IPS DF 4.7 (cell line): ENCODE measurements around the gene TMEM143.
"Not testable (repeated sequence)": the region's sequence is repeated elsewhere in the genome, so short reads cannot be mapped to it uniquely, and the experiment has no call there.

ENCODE experiments used
- DNase-seq: peaks from one replicate; pipeline ENCODE4 v3.0.0-alpha.2; 2013; ENCODE audit warnings: low spot score; ENCODE audit errors: extremely low read depth

The TMEM143 gene

DNA sequence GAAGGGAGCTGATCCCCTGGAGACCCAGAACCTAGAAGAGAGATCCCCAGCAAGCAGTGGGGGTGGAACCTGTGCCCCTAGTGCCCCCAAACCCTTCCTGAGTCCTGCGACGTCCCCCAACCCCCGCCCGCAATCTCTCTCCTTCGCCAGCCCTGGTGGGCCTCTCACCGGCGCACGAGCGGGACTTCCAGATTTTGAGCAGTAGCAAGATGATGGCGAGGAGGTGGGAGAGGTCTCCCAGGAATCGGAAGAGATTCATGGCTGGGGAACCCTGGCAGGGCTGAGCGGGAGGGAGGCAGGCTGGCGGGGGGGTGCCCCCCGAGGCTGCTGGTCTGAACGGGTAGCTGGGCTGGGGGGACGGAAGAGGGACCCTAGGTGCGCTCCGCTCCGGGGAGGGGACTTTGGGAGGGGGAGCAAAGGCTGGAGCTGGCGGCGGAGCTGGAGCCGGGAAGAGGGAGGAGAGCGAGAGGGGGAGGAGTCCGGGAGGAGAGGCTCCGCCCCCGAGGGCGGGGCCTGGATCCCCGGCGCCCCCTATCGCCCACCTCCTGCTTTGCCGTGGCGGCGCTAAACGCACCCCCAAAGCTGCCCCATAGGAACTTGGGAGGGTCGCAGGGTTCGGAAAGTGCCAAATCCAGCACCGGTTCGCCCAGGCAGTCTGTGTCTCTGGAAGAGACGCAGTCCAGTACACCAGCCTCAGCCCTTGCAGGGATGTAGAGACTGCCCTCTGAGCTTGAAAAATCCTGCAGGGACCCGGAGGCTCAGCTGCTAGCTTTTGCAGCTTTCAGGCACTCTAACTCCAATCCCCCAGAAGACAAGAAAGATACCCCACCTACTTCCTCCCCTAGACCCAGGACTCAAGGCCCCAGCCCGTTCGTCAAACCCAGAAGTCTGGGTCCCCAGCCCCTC is 27.6 kb upstream of the TMEM143 start, which contains the start of gene KDELR1:
Gene KDELR1 (minus strand): TSS at position 452 of the 906 bp plus-strand sequence. CDS start 193 bp downstream, at position 259.
- no peak for DNase-seq

DNA sequence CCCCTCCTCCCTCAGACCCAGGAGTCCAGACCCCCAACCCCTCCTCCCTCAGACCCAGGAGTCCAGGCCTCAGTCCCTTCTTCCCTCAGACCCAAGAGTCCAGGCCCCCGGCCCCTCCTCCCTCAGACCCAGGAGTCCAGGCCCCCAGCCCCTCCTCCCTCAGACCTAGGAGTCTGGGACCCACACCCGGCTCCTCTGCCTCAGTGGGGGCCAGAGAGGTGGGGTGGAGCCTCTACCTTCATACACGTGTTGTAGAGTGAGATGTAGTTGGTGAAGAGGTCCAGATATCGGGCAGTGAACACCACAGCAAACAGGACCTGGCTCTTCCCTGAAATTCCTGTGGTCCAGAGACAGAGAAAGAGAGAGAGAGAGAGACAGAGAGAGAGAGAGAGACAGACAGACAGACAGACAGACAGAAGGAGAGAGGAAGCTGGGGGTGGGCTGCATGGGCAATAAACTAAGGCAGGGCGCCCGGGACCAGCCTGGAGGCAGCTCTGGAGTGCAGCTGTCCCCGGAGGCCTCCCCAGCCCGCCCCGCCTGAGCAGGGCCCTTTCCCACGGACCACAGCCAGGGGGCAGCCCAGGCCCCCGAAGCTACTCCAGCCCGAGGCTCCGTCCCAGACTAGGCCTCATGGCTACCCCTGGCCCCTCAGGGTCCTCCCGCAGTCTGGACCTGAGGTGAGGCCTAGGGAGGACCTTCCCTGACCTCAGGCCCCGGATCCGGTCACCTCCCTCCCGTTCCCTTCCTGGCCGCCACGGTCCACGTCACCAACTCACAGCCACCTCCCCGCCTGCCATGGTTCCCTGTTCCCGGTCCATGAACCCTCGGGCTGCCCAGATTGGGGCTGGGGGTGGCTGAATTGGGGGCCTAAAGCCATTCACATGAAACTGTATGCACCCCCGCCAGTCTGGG is 26.7 kb upstream of the TMEM143 start:
- no peak for DNase-seq

DNA sequence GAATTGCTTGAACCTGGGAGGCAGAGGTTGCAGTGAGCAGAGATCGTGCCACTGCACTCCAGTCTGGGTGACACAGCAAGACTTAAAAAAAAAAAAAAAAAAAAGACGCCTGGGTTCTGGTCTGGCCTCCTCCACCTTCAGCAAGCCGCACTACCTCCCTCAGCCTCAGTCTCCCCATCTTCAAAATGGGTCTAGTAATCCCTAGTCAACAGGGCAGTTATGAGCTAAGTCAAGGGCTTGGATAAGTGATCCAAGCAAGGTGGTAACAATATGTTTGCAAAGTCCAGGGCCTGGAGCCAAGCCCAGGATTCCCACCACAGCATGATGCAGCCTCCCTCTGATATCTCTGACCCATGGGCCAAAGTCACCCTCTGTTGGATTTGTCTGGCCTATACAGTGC is 23.2 kb upstream of the TMEM143 start:
- DNase-seq: no peak

DNA sequence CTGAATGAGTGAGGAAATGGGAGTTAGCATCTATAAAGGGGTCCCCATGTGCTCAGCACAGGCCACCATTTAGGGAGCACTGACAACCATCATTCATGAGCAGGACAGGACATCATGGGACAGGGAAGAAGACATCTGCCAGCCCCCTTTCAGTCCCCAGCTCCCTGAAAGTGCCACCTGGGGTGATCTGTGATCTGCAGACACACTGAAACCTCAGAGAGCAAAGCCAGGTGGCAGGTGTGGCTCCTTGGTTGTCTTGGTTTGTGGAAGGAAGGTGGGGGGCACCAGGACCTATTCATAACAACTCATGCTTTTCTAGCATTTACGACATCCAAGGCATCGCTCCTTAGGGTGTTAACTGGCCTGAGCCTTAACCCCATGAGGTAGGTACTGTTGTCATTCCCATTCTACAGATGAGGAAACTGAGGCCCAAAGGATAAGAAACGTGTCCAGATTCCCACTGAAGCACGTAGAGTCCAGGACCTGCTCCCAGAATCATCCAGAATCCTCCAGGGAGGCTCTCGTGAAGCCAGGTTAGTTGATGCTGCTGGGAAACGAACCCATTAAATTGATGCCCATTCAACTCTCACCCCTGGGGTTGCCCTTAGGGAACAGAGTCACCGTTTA is 21.8 kb upstream of the TMEM143 start:
- no peak for DNase-seq

DNA sequence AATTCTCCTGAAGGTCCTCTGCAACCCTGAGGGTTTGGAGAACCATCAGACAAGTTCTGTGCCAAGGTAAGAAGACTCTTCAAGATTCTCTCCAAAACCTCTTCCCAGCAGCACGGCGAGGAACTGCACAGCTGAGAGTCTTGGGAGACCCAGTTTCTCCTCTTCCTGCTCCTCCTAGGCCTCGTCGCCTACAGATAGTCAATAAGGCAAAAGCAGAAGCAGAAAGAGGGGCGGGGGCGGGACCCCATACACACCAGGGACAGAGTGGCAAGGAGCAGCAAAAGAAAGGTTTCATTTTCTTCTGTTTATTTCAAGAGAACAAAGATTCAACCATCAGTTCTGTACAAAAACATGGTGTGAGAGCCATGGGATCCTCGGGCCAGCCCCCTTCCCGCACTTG is 18.5 kb upstream of the TMEM143 start:
- DNase-seq: no peak

DNA sequence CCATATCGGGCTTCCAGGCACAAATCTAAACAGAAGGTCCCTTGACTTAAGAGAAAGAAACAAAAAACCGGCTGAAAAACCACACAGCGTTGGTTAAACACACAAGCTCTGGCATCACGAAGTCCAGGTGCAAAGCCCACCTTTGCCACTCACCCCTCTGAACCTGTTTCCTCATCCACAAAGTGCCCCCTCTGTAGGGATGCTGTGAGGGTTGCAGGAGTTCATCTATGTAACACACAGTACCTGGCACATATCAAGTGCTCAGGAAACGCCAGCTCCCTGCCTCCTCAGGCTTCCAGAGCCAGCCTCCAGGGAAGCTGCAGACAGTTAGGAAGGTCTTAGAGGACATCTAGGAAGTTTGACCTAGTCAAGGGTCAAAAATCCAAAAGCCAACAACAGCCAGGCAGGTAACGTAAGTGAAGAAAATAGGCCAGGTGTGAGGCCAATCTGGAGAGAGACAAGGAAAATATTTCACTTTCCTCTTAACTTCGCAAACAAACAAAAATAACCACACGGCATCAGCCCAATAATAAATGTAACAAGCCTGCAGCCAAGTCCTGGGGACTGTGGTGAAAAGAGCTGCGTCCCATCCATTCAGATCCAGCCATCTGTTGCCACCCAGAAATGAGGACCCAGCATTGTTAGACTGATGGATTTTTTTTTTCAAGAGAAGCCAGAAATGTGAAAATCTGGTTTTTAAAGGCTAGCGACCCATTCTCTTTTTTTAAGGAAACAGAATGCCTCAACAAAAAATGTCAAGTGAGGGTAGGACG is 17.6 kb upstream of the TMEM143 start:
- no peak for DNase-seq

DNA sequence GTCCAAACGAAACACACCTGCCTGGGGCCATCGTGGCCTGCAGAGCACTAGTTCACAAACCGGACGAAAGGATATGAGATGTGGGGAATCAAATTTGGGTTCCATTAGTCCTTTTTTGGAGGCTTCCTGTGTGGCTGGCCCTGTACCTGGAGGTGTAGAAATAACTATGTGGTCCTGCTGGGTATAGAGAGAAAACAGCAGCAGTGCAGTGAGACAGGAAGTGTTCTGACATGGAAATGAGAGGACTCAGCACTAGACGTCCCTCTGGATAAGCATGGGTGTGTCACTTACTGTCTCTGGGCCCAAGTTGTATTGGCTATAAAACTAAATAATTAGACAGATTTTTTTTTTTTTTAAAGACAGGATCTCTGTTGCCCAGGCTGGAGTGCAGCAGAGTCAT is 15.3 kb upstream of the TMEM143 start:
- DNase-seq: no peak

DNA sequence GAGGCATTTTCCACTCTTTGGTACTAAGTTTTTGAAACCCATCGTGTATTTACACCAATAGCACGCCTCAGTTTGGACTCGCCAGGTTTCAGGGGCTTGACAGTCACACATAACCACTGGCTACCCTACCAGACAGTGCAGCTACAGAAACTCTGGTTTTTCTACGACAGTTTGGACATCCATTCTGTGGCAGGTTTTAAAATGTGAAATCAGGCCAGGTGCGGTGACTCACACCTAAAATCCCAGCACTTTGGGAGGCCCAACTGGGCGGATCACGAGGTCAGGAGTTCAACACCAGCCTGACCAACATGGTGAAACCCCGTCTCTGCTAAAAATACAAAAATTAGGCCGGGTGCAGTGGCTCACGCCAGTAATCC is 14.4 kb upstream of the TMEM143 start:
- no peak for DNase-seq

DNA sequence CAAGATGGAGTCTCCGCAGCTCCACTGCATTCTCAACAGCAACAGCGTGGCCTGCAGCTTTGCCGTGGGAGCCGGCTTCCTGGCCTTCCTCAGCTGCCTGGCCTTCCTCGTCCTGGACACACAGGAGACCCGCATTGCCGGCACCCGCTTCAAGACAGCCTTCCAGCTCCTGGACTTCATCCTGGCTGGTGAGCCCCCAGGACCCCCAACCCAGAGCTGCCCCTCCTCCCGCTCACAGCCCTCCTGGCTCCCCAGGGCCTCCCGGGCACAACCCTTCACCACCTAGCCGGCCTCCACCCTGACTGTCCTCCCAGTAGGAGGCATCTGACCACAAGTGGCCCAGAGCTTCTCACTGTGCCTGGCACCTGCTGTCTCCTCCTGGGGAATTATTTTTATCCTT is 9.8 kb upstream of the TMEM143 start:
- DNase-seq: no peak

DNA sequence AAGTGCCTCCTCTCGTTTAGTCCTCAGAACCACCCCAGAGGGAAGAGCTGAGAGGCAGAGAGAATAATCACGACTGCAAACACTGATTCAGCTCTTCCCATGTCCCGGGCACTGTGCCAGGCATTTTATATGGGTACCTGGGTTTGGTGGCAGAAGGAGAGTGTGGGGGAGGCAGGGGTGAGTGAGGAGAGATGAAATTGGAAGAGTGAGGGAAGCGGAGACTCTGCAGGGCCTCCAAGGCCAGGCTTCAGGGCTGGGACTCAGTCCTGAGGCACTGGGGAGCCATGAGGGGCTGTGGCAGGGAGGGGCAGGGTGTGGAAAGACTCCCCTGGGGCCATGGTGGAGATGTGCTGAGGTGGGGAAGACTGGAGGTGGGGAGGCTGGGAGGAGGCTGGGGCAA is 9.2 kb upstream of the TMEM143 start:
- no peak for DNase-seq

DNA sequence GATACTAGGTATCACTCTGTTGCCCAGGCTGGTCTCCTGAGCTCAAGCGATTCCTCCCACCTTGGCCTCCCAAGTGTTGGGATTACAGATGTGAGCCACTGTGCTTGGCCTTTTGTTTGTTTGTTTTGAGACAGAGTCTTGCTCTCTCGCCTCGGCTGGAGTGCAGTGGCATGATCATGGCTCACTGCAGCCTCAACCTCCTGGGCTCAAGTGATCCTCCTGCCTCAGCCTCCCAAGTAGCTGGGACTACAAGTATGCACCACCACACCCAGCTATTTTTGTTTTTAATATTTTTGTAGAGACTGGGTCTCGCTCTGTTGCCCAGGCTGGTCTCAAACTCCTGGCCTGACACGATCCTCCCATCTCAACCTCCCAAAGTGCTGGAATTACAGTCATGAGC is 8.0 kb upstream of the TMEM143 start:
- not testable (repeated sequence) for DNase-seq

DNA sequence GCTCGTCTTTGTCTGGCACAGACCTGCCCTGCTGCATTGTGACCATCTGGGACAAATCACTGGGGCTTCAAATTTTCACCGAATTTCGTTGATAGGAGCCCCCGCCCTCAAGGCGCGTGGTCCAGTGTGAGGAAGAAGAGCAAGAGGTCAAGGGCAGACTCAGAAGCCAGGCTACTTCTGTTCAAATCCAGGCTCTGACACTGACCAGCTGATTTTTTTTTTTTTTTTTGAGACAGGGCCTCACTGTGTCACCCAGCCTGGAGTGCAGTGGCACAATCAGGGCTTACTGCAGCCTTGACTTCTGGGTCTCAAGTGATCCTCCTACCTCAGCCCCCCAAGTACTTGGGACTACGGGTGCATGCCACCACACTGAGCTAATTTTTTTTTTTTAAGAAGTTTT is 7.6 kb upstream of the TMEM143 start:
- DNase-seq: no peak

DNA sequence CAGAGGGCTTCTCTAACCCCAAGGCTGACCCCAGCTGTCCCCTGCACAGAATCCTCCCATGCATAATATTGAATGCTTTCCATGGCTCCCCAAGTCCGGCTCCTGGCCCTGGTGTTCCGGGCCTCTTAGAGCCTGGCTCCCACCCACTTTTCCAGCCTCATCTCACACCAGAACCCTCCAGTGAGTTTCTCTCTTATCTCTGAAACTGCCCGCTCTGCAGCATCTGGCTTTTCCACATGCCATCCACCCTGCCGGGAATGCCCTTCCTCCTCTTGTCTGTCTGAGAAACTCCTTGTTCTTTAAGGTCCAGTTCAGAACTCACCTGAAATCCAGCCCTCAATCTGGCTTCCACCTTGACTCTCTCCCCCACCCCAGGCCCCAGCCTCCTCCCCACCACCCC is 7.2 kb upstream of the TMEM143 start:
- no peak for DNase-seq

DNA sequence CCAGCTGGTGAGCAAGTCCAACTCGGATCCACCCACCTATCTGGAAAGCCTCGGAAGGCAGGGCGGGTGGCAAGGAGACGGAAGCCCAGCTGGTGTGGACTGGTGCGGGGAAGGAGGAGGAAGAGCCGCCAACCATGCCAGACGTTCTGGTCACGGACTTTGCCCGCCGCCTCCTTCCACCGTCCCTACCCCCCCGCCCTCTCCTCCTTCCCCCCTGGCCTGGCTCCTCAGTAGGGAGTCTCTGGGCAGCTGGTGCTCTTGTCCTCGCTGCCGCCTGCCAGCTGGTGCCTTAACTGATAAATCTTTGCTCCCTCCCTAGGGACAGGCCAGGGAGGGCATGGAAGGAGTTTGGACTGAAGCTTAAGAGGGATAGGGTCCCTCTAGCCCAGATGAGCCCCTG is 5.2 kb upstream of the TMEM143 start:
- DNase-seq: no peak

DNA sequence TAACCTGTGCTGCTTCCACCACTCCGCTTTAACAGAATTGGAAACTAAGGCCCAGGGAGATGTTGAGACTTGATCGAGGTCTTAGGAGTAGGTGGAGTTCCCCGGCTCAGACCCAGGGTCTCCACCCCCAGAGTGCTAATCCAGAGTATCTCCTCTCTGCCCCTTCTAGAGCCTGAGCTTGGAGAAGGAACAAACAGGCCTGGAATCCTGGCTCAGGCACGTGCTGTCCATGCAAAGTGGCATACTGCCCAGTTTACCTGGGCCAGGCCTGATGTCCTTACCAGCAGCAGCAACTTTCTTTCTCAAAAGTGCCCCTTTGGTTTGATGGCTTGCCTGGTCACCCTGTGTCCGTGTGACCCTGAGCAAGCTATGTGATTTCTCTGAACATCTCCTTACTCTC is 4.1 kb upstream of the TMEM143 start:
- DNase-seq: no peak

DNA sequence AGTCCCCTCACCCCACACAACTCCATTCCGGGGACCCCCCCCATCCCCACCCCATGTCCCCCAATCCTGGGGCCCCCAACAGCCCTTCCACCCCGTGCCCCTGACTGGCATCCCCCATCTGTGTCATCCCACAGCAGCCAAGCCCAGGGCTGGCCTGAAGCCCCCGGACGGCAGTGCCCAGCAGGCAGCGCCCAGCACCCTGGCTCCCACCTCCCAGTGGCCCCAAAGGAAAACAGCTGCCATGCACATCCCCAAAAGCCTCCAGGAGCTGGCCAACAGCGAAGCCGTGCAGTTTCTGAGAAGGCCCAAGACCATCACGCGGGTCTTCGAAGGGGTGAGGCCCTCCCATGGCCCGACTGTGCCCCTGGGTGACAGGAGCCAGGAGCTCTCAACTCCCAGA is 1.9 kb upstream of the TMEM143 start:
- DNase-seq: no peak

DNA sequence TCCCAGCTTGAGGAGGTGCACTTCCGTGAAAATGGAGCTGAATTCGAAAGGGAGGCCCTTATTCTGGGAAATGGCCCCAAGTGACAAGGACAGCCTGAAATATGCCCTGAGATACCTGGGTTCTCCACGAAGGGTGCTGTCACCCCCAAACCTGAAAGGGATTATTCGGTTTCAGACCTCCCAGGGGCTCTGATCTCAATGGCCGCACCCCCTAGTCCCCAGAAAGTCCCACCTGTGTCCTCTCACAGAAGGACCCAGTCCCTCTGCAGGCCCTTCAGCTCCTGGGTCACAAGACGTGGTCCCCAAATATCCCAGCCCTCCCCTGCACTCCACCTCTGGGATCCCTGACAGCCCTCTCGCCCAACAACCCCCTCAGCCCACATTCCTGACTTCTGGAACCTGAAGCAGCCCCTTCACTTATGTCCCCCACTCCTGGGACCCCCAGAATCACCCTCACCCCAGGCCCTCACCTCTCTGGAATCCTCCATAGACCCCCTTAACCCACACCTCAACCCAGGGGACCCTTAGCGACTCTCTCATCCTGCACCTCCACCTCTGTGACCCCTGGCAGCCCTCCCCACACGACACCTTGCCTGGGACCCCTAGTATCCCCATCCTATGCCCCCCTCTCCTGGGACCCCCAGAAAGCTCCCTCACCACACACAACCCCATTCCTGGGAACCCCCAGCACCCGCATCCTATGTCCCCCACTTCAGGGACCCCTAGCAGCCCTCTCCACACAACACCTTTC is 1.0 kb upstream of the TMEM143 start:
- no peak for DNase-seq

DNA sequence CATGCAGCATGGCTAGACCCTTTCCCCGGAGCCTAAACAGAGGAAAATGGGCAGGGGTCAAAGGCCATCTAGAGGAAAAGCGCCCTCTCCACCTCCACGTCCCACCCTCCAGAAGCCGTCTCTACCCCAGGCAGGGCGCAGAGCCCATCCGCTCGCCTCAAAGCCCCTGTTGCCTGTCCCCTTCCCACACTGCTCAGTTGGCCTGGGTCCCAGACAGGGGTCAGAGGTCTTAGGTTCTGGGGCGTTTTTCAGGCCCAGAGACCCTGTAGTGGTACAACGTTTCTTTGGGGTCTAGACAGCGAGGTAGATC is 285 bp downstream of the TMEM143 start:
- DNase-seq: no peak

DNA sequence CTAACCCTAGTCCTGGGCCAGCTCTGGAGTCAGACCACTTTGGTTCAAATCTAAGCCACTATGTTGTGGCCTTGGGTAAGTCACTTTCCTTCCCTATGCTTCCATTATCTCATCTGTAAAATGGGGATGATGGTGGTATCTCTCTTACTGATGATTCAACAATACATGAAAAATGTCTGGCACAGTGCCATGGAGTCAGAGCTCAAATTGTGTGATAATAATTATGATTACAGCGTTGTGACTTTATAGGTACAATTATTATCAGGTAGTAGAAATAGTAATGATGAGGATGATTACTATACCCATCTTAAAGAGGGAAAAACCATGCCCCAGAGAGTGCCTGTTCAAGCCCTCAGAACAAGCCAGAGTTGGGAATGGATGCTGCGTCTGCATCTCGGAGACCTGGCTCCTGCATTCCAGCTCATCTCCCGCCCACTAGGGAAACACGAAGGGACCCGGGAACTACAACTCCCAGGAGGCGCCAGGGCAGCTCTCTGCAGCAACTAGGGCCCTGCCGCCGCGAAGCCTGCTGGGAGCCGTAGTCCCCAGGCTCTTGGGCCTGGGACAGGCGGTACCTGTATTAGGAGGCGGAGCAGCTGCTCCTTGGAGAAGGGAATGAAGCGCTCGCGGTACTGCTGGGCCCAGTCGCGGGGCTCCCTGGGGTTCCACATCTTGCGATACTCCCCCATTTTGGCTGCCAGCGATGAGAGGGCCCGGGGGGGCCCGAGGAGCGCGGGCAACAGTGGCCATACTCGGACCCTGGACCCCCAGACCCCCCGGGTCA is 832 bp downstream of the TMEM143 start:
- peak; percentile 82 for DNase-seq

DNA sequence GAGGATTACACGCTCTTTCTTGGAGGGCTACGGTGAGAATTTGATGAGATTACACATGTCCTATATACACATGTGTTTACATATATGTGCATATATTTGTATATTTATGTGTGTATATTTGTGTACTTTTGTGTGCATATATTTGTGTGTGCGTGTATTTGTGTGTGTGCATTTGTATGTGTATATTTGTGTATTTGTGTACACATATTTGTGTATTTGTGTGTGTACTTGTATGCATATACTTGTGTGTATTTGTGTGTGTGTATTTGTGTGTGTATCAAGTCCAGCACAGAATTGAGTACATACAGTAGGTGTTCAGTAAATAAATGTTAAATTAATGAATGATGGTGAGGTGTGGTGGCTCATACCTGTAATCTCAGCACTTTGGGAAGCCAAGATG is 1.8 kb downstream of the TMEM143 start:
- no peak for DNase-seq
